GM19395 (cell line): ENCODE data around the gene COL26A1.
"Not testable (repeated sequence)": the region's sequence is repeated elsewhere in the genome, so short reads cannot be mapped to it uniquely, and the experiment has no call there.

Experiments used
- ATAC-seq: cut with Tn5 transposase; IDR thresholded peaks from one replicate; pipeline ENCODE4 v1.9.1; 2021; ENCODE audit warnings: mild to moderate bottlenecking, moderate library complexity; ENCODE audit not compliant: unreplicated experiment

The COL26A1 gene

DNA sequence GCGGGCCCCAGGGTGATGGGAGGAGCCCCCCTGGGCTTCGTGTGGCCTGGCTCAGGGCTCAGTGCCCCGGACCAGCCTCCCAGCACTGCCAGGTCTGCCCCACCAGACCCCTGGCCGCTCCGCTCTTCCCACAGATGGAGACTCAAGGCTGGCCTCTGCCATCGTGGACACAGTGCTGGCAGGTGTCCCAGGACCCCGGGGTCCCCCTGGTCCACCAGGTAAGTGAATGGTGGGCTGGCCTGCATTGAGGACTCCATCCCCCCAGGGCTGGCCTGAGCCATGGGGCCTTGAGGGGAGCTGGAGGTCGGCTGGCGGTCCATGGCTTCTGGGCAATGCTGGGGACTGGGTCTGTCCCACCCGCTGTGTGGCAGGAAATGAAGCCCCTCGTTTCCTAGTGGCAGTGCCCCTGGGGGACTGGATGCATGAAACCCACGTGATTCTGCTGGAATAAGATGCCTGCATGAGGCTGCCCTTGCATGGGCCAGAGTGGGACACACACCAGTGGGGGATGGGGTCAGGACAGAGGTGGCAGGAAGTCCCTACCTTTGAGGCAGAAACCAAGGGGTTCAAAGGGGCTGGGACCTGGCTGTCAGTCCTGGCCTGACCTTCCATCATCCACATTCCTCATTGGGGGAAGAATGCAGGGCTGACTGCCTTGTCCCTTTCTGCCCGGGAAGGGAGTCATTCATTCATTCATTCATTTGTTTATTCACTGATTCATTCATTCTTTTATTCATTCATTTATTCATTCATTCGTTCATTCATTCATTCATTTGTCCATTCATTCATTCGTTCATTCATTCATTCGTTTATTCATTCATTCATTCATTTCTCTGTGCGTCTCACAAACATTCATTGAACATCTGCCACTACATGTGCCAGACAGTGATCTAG lies 184.6 kb downstream of the COL26A1 start:
- no peak for ATAC-seq

DNA sequence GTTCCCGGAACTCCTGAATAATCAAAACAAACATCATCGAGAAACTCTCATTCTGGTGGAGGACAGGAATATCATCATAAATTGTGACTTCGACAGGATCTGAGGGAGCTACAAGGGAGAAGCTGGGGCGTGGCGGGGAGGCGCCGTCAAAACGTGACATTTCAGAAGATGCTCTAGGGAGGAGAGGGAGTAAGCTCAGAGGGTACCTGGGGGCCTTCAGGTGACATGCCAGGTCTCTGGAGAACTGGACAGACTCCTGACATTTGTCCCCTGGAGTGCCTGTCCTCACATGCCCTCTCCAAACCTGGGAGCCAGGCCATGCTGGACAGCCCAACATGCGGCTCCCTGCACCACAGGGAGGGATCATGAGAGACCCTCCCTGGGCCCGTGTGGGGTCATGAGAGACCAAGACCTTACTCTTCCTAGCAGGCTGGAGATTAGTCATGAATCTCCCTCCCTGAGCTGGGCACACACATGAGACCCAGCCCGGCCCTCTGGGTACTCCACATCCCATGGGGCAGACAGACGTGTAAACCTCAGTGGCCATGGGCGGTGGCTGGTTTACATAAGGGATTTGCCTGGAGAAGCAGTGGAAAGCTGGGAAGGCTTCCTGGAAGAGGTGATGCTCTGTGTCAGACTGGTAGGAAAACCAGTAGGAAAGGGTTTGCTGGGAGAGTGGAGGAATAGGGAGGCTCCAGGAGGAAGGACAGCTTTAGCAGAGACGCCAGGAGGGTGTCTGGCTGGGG lies 185.4 kb downstream of the COL26A1 start:
- no peak for ATAC-seq

GRCh38 chr7:101549734-101550133 lies 187.1 kb downstream of the COL26A1 start:
- ATAC-seq = no peak

GRCh38 chr7:101550641-101551541 lies 188.2 kb downstream of the COL26A1 start:
- no peak for ATAC-seq

DNA sequence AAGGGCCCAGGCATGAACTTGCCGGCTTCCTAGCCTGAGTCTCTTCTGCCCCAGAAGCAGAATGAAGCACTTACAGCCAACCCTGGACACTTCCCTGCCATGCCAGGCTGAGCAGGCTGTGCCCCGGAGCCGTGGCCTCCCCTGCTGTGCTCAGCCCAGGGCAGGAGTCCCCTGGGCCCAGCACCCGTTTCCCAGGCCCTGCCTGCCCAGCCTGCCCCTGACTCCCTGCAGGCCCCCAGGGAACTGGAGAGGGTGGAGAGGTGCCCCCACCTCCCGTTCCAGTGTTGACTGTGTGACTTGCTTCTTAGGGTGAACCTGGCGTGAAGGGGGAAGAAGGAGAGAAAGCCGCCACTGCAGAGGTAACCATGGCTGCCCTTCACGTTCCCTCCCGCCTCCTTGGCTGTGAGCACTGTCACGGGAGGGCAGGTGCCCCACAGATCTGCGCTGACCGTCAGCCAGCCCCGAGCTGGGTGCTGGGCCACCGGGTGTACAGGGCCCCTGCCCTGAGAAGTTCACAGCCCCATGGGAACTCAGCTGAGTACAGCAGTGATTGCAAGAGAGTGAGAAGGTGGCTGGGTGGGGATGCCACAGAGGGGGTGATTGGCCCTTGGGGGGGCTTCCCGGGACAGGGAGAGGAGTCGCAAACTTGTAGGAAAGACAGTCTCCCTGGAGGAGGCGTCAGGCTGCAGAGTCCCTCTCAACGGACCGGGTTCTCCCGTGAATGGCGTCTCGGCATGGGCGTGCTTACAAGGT lies 190.5 kb downstream of the COL26A1 start:
- ATAC-seq = no peak

GRCh38 chr7:101553771-101554445 lies 191.2 kb downstream of the COL26A1 start:
- no peak for ATAC-seq

DNA sequence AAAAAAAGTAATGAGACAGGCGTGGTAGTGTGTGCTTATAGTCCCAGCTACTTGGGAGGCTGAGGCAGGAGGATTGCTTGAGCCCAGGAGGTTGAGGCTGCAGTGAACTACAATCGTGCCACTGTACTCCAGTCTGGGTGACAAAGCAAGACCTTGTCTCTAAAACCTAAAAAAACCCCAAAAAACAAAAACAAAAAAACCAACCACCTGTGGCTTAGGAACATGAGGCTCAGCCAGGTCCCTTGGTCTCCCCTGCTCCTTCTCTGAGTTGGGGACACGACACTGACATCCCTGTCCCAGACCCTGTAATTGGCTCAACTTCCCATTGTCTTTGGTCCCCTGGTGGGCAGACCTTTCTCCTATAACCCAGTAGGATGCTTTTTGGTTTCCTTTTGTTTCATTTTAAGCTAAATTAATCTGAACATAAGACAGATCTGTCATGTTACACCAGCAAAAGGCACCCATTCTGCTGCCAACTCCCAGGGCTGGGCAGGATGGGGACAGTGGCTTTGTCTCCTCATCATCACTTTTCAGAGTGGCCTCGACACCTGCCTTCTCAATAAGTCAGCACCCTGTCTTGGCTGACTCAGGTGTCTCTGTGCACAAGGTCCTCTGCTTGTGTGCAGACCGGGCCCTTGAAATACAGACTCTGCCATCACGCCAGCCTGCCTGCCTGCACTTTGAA lies 192.1 kb downstream of the COL26A1 start:
- no peak for ATAC-seq

DNA sequence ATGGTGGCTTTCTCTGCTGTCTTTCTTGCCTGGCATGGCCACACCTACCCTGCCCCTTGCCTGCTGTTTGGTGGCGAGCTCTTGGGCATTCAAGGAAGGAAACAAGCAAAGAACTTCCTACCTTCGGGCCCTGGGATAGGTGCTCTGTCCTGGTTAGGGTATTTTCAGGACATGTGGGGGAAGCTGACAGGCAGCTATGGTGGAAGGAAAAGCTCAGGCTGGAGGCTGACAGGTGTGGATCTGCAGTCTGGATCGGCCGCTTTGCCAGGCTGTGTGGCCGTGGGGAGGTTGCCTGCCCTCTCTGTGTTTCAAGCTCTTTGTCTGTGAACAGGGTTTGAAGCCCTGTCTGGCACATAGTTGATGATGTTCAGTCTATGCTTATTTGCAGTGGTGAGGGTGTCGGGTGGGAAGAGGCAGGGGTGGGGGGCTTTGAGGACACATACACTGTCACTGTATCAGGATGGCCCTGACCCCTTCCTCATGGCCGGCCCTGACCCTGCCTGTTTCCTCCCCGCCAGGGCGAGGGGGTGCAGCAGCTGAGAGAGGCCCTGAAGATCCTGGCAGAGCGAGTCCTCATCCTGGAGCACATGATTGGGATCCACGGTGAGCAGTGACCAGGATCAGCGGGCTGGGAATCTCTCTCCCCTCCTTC lies 192.7 kb downstream of the COL26A1 start:
- no peak for ATAC-seq

- ATAC-seq = no peak
Measured at GRCh38 chr7:101555921-101556275, 193.2 kb downstream of the COL26A1 start.

DNA sequence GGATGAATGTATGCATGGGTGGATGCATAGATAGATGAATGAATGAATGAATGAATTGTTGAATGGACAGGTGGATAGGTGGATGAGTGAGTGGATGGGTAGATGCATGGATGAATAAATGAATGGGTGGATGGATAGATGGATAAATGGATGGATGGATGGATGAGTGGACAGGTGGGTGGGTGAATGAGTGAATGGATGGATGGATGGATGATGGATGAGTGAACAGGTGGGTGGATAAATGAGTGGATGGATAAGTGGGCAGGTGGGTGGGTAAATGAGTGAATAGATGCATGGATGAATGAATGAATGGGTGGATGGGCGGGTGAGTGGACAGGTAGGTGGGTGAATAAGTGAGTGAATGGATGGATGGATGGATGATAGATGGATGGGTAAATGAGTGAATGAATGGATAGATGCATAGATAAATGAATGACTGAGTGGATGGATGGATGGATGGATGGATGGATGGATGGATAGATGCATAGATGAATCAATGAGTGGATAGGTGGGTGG lies 193.8 kb downstream of the COL26A1 start:
- ATAC-seq = no peak

DNA sequence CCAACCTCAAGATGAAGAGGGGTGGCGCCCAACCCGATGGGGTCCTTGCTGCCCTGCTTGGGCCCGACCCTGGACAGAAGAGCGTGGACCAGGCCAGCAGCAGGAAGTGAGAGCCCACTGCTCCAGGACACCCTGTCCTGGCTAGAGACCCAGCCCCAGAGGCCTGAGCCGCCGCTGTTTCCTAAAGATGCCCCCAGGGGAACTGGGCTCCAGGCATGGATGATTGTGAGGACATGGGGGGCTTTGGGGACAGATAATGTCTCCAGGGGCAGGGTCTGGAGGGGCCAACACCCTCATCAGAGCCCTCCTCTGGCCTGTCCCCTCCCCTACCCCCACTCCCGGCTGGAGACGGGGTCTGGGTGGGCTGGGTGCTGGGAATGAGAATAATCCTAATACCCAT lies 194.7 kb downstream of the COL26A1 start:
- ATAC-seq = no peak

DNA sequence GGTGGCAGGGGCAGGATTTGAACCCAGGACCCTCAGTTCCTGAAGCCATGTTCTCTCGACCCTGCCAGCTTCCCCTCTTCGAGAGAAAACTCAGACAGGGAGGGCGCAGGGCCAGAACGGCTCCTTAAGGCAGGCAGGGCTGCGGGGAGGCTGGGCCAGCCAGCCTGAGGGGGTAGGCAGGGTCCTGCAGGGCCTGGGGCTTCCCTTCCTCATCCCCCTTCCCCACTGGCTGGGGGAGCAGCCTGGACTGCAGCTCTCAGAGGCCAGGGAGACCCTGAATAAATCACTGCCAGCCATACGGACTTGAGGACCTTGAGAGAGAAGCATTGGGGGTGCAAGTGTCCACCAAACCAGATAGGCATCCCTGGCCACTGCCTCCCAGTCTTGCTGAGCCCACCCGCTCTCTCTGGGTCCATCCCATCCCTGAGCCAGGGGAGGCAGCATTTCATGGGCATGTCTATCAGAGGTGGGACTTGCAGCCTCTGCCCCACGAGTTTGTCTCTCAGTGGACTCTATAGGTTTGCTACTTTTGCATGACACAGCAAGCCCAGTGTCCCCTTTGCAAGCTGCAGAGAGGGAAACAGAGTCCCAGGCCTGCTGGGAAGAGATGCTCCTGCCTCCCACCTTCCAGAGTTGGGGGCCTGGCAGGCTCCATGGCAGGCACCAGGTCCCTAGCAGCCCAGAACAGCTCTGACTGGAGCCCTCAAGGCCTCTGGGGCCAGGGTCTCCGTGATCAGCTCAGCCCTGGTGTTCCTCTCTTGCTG lies 195.5 kb downstream of the COL26A1 start:
- no peak for ATAC-seq

DNA sequence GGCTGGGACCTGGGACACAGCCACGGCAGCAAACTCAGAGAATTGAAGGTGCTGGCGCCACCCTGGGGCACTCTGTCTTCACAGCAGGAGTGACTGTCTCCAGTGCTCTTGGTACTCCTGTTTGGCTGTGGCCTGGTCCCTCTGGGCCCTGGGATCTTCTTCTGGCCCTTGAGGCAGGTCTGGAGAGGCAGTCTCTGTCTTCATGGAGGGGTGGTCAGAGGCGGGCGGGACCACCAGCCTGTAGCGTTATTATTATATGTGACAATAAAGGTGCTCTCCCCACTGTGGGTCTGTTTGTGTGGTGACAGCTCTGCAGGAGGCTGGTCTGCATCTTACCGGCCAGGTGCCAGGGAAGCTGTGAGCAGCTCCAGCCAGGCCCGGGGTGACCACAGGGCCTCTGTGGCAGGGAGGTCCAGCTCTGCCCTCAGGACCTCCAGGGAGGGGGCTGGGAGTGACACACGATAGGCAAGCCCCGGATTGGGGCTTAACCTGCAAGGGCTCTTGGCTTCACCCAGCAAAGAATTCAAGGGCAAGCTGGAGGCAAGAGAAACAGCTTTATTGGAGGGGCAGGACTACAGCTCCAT lies 196.2 kb downstream of the COL26A1 start:
- no peak for ATAC-seq

DNA sequence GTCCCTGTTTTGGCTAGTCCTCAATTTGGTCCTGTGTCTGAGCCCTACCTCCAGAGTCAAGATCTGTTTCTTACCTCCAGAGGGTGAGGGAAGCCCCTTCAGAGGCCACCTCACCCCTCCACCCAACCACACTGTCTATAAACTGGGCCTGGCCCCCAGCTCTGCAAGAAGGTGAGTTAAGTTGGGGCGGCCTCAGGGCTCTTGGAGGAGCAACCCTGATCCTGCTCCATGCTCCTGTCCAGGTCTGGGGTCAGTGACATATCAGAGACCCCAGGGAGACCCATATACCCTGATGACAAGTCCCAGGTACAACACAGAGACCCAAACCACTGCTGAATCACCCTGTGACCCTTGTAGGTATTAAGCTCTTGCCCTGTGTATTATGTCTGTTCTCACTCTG lies 196.9 kb downstream of the COL26A1 start:
- ATAC-seq = no peak

- not testable (repeated sequence) for ATAC-seq
Measured at GRCh38 chr7:101560021-101560420, 197.3 kb downstream of the COL26A1 start.

DNA sequence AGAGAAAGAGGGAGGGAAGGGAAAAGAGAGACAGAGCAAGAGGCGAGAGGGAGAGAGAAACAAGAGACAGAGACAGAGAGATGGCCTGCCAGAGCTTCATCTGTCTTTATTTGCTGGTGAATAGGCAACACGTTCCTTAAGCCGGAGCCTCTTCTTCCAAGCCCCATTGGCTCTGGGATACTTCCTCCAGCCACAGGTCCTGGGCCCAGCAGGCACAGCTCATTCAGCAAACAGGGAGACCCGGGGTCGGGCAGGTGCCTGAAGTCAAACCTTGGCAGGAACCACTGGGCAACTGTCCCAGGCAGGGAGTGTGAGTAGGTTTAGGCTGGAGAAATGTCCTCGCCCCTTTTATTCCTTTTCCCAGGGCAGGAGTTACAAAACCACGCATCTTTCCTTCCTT lies 198.2 kb downstream of the COL26A1 start:
- ATAC-seq = no peak

- not testable (repeated sequence) for ATAC-seq
Measured at GRCh38 chr7:101561293-101561692, 198.6 kb downstream of the COL26A1 start.
